Stimulated activated CD4-positive, alpha-beta T cell treated with anti-CD3 and anti-CD28 coated beads, Interleukin-15, amount 100 ng/mL, for 1 hour (primary cell): Measurements from ENCODE around the gene CHD5.

ENCODE experiments used
- DNase-seq, 2 donors: peaks; one replicate each; pipeline ENCODE4 v3.0.0-alpha.2; 2020; ENCODE audit warnings: low read depth in 1 of 2, low spot score in 1 of 2

CHD5 gene

DNA sequence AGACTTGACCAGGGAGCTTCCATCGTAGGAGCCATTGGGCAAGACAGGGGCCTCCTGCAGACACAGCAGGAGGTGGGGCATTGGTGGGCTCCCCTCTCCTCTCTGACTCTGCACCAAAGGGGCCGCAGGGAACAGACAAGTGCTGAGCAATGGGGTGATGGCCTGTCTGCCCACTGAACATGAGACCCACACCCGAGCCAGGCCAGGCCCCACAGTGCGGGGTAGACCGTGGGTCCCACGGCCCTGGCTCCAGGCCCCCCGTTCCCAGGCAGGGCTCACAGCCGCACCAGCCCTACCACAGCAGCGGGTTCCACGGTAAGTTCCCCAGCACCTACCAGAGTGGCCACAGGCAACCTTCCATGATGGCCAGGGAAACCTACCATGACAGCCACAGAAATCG is 45.9 kb downstream of the CHD5 start:
- DNase-seq: no peak

- DNase-seq: no peak
Measured at GRCh38 chr1:6133146-6133895, 46.8 kb downstream of the CHD5 start.

- DNase-seq: no peak
Measured at GRCh38 chr1:6131561-6131960, 48.6 kb downstream of the CHD5 start.

- no peak for DNase-seq
Measured at GRCh38 chr1:6130596-6130995, 49.5 kb downstream of the CHD5 start.

GRCh38 chr1:6130036-6130435 is 50.1 kb downstream of the CHD5 start:
- no peak for DNase-seq

DNA sequence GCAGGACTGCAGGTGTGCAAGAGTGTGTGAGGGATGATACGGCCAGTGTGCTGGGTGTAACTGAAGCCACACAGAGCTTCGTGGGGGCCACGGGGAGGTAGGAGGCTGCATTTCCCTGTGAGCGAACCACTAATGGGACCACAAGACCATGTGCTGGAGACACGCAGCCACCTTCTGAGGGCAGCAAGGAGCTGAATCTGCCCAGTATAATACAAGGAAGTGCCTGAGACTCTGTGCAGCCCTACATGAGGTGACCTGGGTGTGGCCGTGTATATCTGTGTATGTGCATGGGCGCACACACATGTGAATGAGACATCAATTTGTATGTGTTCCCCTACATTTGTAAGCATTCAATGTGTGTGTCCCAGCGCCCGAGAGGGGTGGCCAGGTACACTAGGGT is 50.8 kb downstream of the CHD5 start:
- DNase-seq: no peak

- DNase-seq: no peak
Measured at GRCh38 chr1:6128276-6129081, 51.6 kb downstream of the CHD5 start.

DNA sequence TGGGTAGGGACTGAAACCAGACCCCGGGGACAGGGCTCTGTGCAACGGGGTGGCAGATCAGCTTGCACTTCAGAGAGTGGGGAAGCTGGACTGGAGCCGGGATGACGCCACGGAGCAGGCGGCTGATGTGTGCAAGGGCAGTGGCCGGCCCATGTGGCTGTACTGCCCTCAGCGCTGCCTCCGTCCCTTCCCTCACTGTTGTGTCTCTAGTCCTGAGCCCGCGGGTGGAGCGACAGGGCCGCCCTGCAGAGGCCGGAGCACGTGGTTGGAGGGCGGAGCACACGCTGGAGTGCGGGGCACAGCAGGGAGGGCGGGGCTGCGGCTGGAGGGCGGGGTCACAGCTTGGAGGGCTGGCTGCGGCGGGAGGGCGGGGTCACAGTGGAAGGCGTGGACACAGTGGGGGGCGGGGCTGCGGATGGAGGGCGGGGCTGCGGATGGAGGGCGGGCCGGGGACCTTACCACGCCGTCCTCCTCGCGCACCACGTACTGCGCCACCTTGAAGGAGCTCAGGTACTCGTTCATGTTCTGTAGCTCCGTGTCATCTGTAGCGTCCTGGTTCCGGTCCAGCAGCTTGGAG is 52.4 kb downstream of the CHD5 start:
- DNase-seq: peak; percentile 34 to 62

- no peak for DNase-seq
Measured at GRCh38 chr1:6126521-6127067, 53.5 kb downstream of the CHD5 start.

DNA sequence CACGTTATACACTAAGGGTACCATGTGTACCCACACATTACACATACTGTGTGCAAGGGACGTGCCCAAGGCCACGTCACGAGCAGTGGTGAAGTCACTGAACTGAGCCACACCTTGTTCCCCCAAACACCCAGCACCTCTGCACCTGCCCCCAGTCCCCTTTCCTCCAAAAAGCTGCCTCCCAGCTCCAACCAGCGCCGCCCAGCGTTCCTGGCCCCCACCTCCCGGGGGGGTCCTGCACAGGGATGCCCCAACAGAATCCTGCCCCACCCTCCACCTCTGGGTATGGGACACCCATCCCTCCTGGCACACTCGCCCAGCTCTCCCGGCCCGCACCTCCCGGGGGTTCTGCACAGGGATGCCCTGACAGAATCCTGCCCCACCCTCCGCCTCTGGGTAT is 54.1 kb downstream of the CHD5 start:
- no peak for DNase-seq

DNA sequence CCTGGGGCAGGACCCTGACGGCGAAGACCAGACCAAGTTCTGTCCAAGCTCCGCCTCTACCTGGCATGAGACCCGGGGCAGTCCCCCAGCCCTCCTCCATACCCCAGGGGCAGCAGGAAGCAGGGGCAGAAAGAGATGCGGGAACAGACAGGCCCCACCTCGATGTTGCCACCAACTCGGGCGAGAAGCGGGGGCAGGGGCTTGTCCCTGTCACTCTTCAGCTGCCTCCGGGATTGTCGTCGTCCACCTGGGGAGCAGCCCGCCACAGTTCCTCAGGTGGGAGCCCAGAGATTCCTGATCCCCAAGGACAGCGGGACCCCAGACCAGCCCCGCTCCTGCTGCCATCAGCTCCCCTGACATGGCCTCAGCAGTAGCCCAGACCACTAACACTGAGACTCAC is 54.8 kb downstream of the CHD5 start:
- no peak for DNase-seq

DNA sequence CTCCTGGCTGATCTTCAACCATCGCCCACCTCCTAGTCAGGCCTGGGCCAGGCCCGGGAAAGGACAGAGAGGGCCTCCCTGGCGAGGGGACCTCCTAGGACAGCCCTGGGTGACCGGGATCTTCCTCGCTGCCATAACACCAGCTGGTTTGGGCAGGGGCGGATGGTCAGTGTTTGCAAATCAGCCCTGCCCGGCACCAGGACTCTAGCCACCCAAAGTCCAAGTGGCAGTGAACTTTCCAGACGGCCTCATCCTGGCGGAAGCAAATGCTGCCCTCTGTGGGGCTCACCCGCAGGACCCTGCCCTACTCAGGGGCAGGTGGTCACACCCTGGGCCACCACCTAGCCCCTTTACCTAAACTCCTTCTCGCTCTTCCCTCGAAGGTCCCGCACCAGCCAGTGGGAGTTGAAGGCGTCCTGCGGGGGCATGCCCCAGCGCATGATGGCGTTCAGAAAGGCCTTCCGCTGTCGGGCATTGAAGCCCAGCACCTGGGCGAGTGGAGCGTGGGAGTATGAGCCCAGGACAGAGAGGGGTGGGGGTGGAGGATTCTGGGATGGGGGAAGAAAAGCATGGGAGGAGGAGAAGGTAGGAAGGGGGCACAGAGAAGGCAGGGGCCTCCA is 55.3 kb downstream of the CHD5 start:
- no peak for DNase-seq

- DNase-seq: no peak
Measured at GRCh38 chr1:6124341-6124740, 55.8 kb downstream of the CHD5 start.

GRCh38 chr1:6123816-6124215 is 56.3 kb downstream of the CHD5 start:
- DNase-seq: no peak

DNA sequence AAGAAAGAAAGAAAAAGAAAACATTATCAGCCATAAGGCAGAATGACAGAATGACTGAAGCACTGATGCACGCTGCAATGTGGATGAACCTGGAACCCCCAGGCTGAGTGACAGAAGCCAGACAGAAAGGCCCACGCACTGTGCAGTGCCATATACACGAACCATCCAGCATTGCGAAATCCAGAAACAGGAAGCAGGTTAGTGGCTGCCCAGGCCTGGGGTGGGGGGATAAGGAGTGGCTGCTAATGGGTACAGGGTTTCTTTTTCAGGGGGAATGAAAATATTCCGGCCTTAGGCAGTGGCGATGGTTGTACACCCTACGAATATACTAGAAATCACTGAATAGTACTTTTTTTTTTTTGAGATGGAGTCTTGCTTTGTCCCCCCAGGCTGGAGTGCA is 57.0 kb downstream of the CHD5 start:
- no peak for DNase-seq

GRCh38 chr1:6121651-6122370 is 58.3 kb downstream of the CHD5 start:
- DNase-seq: no peak

DNA sequence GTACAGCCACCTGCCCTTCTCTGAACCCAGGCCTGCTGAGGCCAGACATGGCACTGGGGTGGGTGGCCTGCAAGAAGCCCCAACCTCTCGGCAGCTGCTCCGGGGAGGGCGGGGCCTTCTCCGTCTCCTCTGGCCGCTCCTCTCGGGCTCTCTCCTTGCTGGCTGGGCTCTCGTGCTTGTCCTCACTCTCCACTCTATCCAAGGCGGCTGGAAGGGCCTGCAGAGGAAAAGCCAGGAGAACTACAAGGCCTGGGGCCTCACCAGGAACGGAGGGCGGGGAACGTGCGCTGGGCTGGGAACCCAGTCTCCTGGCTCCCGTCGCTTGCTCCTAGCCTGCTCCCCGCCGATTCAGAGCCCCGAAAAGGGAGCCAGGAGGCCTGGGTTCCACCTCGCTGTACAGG is 59.1 kb downstream of the CHD5 start:
- no peak for DNase-seq

DNA sequence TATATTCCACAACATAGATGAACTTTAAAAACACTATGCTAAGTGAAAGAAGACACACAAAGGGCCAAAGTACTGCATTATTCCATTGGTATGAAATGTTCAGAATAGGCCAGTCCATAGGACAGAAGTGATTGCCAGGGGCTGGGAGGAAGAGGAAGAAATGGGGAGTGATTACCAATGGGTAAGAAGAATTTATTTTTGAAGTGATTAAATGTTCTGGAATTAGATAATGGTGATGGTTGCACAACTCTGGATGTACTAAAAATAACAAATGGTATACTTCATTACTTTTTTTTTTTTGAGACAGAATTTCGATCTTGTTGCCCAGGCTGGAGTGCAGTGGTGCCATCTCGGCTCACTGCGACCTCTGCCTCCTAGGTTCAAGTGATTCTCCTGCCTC is 61.7 kb downstream of the CHD5 start:
- no peak for DNase-seq

GRCh38 chr1:6117624-6118023 is 62.5 kb downstream of the CHD5 start:
- DNase-seq: no peak

DNA sequence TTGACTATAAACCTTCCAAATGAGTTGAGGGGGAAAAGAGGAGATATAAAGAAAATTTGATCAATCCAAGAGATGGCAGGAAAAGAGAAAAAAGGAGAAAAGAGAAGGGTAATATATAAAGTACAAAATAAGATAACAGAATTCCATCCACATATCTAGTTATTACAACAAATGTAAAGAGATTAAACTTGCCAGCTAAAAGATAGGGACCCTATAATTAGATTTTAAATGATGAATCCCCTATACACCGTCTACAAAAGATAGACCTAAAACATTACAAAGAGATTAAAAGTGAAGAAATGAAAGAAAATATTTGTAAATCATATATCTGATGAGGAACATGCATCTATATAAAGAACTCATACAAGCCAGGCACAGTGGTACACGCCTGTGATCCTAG is 63.1 kb downstream of the CHD5 start:
- DNase-seq: no peak

DNA sequence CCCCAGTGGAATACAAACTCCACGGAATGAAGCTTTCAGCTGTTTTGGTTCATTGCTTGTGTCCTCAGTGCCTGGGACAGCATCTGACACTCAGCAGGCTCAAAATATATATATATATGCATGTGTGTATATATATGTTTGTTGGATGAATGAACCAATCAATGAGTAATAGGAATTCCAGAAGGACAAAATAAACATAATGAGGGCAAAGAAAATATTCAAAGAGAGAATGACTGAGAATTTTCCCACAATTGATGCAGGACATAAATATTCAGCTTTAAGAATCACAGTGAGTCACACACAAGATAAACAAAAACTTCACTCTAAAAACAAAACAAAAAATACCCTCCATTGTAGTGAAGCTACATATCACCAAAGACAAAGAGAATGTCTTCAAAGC is 64.0 kb downstream of the CHD5 start:
- DNase-seq: no peak
